AG08395 (cell line): ENCODE results near the gene CFI.
"Not testable (repeated sequence)": the region's sequence is repeated elsewhere in the genome, so short reads cannot be mapped to it uniquely, and the experiment has no call there.

Source experiments
- DNase-seq: peaks from one replicate; pipeline ENCODE4 v3.0.0; 2012; ENCODE audit warnings: mixed read lengths, low spot score

The CFI gene

DNA sequence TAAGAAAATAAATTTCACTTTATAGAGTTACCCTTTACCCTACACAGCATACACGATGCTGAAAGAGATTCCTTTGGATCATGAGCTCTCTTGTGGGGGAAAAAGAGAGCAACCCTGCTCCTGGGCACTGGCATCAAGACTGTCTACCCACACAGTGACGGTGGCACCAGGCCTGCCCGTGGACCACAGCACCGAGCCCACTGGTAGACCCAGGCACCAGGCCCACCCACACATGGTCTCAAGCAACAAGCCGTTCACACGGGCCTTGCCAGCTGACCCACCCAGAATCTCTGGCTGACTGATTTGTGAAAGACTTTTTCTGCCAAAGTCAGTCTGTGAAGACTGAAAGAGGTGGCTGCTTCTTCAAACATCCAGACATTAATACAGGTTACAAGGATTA lies 6.7 kb downstream of the CFI start:
- DNase-seq, result no peak

DNA sequence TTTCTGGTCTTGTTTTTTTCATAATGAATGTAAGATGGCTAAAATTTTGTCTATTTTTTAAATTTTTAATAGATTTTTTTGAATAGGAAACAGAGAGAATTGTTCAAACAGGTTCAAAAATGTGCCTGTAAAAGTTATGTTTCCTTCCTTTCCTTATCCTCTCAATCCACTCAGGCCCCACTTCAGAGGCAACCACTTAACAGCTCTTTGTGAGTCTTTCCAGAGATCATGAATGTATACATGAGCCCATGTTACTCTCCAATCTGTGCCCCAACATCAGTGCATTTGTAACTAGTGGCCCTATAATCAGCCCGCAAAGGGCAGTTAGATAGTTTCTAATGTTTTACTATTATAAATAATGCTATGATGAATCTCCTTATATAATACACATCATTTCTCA lies 14.0 kb downstream of the CFI start:
- DNase-seq, result no peak

DNA sequence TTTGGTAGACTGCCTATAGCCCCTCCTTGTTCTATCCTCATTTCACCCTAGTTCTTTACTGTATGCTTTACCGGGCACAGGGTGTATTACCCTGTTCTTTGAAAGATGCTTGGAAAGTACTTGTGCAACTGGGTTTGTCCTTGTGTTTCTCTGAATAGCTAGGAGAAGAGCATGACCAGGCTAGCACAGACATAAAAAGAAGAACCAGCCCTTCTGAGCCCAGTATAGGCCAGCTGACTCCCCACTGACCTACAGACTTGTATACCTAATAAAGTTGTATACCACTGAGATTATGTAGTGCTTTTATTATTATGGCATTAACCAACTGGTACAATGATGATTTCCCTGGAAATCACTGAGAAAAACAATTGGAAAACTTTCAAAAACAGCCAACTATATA lies 15.0 kb downstream of the CFI start:
- no peak for DNase-seq

DNA sequence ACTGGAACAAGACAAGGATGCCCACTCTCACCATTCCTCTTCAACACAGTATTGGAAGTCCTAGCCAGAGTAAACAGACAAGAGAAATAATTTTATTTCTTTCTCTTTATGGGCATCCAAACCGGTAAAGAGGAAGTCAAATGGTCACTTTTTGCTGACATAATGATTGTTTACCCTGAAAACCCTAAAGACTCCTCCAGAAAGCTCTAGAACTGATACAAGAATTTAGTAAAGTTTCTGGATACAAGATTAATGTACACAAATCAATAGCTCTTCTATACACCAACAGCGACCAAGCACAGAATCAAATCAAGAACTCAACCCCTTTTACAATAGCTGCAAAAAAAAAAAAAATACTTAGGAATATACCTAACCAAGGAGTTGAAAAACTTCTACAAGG lies 19.7 kb downstream of the CFI start:
- not testable (repeated sequence) for DNase-seq

DNA sequence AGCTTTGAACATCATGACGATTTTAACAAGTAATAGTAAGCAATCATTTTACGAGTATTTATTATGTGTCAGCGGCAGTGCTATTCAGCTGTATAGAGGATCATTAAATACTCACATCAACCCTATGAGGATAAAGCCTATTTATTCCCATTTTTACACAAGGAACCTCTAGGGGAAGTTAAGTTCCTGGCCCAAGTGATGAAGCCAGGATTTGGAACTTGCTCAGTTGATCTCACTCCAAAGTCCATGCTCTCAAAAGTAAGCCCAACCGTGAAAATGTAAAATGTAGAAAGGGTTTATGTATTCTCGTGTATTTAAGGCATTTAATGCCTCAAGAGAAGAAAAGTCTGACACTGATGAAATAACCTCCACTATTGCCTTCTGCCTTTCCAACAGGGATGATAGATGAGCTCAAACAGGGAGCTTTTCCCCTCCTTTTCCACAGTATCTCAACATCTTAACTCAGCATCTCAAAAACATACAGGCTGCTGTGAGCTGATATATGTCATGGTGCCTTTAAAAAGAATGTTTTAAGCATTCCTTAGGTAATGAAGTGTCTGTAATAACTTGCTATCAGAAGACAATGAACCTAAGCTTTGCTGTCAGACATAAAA lies 36.9 kb downstream of the CFI start:
- no peak for DNase-seq

DNA sequence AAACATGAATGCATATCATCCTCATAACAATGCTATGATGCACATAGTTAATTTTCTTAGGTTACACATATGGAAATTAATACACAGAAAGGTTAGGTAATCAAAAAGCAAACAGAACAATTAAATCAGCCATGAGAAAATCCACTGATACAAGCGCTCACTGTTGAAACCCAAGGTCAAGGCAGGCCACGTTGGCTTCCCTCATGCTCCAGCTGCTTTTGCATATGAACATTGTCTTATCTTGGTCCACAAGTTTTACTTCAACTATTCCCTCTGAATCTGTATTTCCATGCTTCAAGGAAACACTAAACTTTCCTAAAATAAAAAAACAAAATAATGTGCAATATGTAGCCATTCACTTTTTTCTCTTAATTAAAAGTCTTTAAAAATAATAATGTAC lies 37.4 kb downstream of the CFI start:
- DNase-seq, result no peak

DNA sequence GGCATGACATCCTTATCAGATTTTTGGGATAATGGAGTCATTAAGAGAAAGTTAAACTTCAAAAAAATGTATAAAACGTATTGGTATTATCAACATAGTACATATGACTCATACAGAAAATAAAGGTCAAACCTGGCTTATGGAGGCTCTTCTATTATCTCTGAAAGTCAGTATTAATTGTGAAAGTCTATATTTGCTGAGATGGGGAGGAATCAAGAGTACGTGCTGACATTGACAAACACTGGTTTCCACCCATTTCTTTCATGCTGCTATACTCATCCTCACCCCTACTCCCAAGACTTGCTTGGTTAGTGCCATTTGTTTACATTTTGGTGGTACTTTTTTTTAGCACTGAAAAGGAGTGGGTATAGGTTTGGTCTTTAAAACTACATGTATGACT lies 41.1 kb downstream of the CFI start:
- no peak for DNase-seq

DNA sequence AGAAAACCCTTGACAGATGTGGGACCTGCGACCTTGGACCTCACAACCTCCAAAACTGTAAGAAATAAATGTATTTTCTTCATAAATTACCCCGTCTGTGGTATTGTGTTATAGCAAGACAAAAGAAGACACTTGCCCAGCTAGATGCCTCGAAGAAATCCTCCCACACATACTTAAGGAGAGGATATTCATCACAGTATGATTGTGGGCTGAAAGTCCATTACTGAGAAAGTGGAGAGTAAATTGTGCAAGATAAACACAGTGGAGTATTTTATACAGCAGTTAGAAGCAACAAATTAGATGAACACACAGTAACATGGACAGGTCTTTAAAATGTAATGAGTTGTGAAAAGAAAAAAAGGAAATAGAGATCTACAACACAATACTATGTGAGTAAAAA lies 46.1 kb downstream of the CFI start:
- DNase-seq, result no peak

DNA sequence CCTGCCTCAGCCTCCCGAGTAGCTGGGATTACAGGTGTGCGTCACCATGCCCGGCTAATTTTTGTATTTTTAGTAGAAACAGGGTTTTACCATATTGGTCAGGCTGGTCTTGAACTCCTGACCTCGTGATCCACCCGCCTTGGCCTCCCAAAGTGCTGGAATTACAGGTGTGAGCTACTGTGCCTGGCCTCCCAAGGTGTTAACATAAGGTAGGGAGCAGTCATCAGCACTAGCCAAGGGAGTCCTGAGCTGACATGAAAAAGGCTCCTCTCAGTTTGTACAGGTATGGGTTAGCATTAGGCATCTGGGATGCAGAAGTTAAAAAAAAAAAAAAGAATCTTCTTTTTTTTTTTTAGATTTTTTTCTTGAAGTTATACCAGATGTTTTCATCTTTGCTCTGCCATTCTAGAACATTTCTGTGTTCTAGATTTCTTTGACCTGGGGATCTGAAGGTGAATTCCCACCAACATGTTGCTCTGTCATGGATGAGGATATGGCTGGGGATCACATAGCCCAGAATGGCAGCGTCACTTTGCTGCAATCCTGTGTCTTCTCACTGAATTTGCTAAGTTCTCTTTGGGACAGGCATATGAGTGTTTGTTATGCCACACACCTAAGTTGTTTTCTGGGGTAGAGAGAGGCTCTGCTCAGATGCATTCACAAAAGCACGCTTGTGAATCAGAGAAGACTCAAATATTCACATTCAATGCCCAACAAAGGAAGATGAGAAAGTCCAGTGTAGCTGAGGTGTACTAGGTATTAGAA lies 47.5 kb downstream of the CFI start:
- no peak for DNase-seq

DNA sequence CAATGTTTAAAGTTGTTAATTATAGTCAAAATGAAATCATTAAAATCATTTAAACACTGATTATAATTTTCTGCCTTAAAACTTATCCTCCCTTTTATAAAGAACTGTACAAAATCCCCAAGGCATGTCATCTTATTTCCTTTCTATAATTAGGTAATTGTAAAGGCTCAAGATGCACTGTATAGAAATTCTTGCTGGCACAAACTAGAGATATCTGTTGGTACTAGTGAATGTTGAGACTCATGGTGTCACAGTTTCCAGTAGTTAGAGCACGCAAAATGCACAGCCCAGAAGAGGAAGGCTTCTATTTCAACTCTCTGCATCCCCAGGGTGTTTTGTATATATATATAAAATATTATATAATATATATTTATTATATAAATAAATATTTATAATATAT lies 49.3 kb downstream of the CFI start:
- no peak for DNase-seq

DNA sequence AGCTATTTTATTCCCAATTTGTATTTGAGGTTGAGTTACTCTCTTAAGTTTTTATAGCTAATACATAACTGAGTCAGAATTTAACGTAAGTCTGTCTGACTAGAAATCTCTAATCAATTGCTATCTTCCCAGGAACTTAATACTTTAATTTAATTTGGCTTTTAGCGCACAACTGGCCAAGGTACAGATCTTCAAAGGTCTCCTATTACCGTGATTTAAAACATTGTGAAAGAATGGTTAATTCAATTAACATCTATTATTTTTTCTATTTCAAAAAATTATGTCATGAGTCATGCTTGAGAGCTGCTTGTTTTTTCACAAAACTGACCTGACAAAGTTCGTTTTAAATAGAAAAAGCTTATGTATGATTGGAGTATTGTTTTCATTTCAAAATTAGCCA lies 49.9 kb downstream of the CFI start:
- no peak for DNase-seq

DNA sequence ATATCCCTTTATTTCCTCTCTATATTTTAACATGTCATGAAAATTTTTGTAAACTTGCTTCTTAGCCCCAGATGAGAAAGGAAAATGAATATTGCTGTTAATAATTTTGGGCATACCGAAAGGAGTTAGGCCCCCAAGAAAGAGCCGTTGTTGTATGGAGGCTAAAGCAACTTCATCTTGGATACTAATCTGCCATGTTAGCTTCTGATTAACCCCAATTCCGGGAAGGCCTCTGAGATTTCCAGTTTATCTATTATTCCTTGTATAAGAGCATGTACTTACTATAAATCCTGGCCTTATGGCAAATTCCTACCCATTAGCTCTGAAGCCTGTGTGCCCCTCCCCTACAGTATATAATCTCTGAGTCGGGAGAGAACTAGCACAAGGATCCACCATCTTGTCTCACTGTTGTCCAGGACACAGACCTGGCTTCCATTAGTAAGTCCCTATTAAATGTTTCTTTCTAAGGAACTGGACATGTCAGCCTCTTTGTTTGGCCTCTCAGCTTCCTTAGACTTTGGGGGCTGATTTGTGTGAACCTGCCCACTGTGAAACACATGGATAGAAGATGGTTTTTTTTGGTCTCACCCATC lies 51.1 kb downstream of the CFI start:
- DNase-seq, result no peak

DNA sequence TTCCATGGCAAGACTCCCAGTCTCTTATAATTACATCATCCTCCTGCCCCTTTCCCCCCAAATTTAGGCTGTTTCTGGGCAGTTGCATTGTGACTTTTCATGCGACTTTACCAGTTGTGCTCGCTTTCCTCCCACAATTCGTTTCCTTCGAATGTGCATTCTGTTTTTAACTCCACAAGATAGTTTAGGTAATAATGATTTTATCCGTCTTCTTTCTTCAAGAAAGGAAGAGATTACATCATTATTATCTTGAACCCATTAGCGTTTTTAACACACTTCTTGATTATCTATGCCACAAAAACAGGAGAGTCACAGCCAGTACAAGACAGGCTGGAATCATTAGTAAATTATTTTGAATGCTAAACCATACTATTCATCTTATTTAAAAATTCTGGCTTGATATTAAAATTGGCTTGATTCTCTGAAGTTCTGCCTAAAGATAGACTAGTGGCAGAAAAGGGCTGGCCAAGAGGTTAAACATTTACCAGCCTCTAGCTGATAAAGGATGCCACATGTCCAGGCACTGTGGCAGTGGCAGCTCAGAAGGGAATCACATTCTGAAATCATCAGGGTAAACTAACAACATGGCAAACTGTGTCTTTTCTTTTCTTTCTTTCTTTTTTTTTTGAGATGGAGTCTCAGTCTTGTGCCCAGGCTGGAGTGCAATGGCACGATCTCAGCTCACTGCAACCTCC lies 52.3 kb downstream of the CFI start:
- DNase-seq, result no peak

DNA sequence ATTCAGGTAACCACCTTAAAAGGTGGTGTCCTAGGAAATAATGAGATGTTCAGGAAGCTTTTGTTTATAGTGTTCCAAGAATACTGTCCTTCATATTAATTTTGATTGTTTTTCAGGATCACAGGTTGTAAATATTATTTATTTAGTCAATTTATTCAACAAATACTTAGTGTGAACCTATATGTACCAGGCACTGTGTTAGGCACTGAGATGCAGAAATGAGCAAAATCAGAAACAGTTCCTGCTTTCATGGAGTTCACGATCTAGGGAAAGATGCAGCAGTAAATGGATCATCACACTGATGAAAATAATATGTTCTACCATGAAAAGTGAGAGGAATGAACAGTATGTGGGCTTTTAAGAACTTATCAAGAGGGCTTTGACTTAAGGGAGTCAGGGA lies 53.7 kb downstream of the CFI start:
- no peak for DNase-seq

DNA sequence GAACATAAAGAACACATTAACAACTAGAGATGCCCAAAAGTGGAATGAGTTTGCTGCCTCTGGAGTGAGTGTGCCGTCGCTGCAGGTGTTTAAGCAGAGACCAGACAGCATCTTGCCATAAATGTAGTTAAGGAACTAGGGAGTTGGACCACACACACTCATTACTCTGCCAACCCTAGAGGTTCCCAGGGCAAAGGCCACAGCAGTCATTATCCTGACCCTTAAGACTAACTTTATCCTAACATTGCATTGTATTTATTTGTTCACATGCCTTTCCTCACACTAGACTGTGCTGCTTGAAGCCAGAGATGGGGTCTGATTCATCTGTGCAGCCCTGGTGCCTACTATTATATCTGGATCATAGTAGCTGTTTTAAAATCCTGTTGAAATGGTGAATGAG lies 55.1 kb downstream of the CFI start:
- DNase-seq, result no peak

DNA sequence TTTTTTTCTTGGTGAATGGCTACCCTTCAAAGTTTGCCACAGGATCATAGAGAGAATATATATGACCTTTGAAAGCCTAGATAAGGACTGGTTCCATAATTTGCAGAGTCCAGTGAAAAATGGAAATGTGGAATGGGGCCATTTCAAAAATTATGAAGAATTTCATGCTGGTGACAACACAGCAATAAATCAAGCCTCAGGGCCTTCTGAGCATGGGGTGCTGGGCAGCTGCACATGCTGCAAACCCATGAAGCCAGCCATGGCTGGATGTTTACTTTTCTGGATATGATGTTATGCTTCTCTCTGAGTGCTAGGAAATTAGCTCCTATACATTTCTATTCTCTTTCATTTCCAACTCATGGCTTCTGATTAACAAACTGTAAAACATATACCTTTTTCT lies 56.0 kb downstream of the CFI start:
- no peak for DNase-seq

DNA sequence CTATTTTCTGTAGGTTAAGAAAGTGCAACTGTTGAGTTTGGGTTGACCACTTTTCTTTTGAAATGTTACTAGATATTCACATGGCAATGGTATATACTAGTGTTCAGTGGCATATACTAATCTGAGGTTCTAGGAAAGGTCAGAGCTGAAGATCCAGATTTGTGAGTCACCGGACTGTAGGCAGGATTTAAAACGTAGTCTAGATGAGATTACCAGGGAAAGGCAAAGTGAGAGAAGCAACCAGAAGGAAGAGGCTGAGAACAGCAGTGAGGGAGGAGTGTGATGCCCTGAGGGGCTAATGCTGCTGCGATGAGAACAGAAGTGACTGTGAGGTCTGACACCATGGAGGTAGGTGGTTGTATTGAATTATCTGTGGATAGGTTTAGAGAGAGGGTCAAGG lies 62.3 kb downstream of the CFI start:
- DNase-seq, result no peak

DNA sequence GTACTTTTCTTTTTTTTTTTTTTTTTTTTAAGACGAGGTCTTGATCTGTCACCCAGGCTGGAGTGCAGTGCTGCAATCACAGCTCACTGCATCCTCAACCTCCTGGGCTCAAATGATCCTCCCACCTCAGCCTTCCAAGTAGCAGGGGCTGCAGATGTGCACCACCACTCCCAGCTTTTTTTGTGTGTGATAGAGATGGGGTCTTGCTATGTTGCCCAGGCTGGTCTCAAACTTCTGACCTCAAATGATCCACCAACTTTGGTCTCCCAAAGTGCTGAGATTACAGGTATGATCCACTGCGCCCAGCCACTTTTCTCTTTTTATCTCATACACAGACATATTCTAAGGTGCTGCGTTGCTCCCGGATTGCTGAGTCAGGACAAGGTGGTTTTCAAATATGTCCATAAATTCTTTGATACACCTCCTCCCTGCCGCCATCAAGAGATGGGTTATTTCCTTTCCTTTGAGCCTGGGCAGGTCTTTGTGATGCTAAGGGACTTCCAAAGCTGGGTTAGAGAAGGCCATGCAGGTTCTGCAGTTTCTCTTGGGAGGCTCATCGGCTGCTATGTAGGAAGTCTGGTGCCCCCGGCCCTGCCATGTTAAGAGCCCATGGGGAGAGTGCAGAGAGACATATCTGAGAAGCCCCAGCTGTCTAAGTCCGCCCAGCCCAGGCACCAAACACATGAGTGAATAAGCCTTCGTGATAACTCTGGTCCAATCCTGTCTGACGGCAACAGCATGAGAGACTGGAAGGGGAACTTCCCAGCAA lies 63.5 kb downstream of the CFI start:
- DNase-seq, result no peak

DNA sequence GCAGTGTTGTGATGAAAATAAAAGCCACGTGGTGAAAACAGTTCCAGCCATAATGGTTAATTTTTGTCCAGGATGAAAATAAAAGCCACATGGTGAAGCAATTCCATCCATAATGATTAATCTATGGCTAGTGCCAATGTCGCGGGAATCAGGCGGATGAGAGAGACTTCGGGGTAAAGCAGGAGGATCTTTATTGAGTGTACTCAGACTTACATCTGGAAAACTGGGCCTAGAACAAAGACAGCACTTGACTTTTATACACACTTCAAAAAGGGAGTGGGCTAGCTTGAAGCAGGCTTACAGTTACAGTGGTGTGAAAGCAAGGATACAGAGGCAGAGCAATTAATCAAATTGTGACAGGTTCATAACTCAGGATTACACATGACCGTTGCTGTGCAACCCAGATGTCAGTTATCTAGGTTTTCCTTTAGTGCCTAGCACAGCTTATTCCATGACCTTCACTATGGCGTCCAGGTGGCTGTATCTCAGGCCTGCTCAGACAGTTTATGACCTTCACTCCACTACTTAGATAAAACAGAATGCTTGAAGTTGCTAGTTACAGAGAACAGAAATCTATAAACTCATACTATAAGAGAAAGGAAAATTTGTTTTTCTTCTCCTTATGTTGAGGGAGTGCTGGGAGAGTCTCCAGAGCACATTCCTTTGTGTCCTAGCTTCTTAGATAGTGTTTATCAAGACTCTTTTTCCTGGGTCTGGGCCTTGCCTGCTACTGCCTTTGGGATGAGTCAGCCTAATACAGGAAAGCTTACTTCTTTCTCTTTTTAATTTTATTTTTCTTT lies 66.0 kb downstream of the CFI start:
- no peak for DNase-seq

DNA sequence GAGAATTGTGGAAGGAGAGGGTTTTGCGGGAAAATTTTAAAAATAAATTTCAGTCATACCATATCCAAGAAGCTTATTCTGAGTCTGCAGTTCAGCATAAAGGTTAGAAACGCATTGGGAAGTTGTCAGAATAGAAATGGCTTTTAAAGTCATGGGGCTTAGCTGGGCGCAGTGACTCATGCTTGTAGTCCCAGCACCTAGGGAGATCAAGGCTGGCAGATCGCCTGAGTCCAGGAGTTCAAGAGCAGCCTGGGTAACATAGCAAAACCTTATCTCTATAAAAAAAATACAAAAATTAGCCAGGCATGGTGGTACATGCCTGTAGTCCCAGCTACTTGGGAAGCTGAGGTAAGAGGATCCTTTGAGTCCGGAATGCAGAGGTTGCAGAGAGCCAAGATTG lies 68.1 kb downstream of the CFI start:
- no peak for DNase-seq
